ACC112 (cell line): ENCODE measurements around the gene CCDC194.

Experiments used
- H2AFZ ChIP-seq: fragments of 200-600 bp; sonication (generic); one replicate; pipeline ENCODE4 v1.6.0; 2017; ENCODE audit warnings: antibody characterized with exemption, low read length; ENCODE audit not compliant: unreplicated experiment
- H3K27ac ChIP-seq: fragments of 200-600 bp; sonication (generic); 2 replicates; pipeline ENCODE4 v1.5.1; 2014; ENCODE audit warnings: low read depth, mild to moderate bottlenecking, antibody characterized with exemption, low read length, moderate library complexity
- H3K27me3 ChIP-seq: fragments of 200-600 bp; sonication (generic); 2 replicates; pipeline ENCODE4 v1.6.1; 2014; ENCODE audit warnings: mild to moderate bottlenecking, antibody characterized with exemption, low read length, moderate library complexity, mixed read lengths; ENCODE audit not compliant: insufficient read depth
- H3K36me3 ChIP-seq: fragments of 200-600 bp; sonication (generic); 2 replicates; pipeline ENCODE4 v1.6.1; 2016; ENCODE audit warnings: mild to moderate bottlenecking, antibody characterized with exemption, low read length, moderate library complexity, mixed read lengths; ENCODE audit not compliant: insufficient read depth
- H3K4me1 ChIP-seq: fragments of 200-600 bp; sonication (generic); one replicate; pipeline ENCODE4 v1.6.1; 2016; ENCODE audit warnings: low read length, mixed read lengths; ENCODE audit not compliant: insufficient read depth, unreplicated experiment, control insufficient read depth
- H3K4me3 ChIP-seq: fragments of 200-600 bp; sonication (generic); 2 replicates; pipeline ENCODE4 v1.5.1; 2014; ENCODE audit warnings: mild to moderate bottlenecking, low read depth, low read length
- H3K79me2 ChIP-seq: fragments of 200-600 bp; sonication (generic); one replicate; pipeline ENCODE4 v1.6.0; 2016; ENCODE audit warnings: low read length; ENCODE audit not compliant: control insufficient read depth, unreplicated experiment, insufficient read depth

CCDC194 gene

GRCh38 chr19:17420475-17420924 is 26.5 kb upstream of the CCDC194 start:
- Histone ChIP-seq H3K79me2 (no peaks in the 10 kb centered on the region), H2AFZ (peak overlapping the region; percentile 47), H3K4me3 (peak overlapping the region; percentile 93), H3K4me1 (peaks cover 5% of the 10 kb centered on the region), H3K27me3 (no peaks in the 10 kb centered on the region), H3K36me3 (no peaks in the 10 kb centered on the region), H3K27ac (no peak overlapping the region)

GRCh38 chr19:17419621-17420474 is 25.9 kb upstream of the CCDC194 start, which contains the start of gene MVB12A:
Gene MVB12A, plus strand, starts transcription at chr19:17420047. Its CDS starts 89 bp downstream, at chr19:17420136.
- Histone ChIP-seq H3K36me3 (no peaks in the 10 kb centered on the region), H3K27ac (peak within 1 kb of the TSS; percentile 75), H3K4me3 (peak within 1 kb of the TSS; percentile 93), H3K27me3 (no peaks in the 10 kb centered on the region), H3K4me1 (peaks cover 5% of the 10 kb centered on the region), H2AFZ (peak within 1 kb of the TSS; percentile 87), H3K79me2 (no peaks in the 10 kb centered on the region)

- H3K27ac ChIP-seq: peak overlapping the region; percentile 75
- peak overlapping the region; percentile 87 for H2AFZ ChIP-seq
- peak overlapping the region; percentile 93 for H3K4me3 ChIP-seq
- H3K4me1 ChIP-seq: peaks cover 5% of the 10 kb centered on the region
- no peaks in the 10 kb centered on the region for H3K27me3 ChIP-seq
- H3K79me2 ChIP-seq: no peaks in the 10 kb centered on the region
- H3K36me3 ChIP-seq: no peaks in the 10 kb centered on the region
These were observed 25.2 kb upstream of the CCDC194 start for GRCh38 chr19:17419154-17419620.

DNA sequence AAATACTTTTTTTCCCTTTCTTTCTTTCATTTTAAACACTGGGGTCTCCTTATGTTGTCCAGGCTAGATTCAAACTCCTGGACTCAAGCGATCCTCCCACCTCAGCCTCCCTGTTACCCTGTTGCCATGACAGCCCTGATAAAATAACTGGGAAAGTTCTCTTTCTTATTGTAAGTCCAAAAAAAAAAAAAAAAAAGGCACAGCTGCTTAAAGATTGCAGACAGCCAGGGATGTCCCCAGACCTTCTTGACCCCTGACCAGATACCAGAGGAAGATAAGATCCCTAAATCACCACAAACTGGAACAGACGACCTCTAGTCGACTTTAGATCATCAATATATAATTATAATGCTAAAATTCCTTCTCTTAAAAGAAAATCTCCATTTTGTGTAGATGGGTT is 24.7 kb upstream of the CCDC194 start:
- Histone ChIP-seq H3K4me1 (peaks cover 5% of the 10 kb centered on the region), H3K27ac (peak overlapping the region; percentile 75), H3K27me3 (no peaks in the 10 kb centered on the region), H3K4me3 (peak overlapping the region; percentile 93), H3K79me2 (no peaks in the 10 kb centered on the region), H2AFZ (peak overlapping the region; percentile 87), H3K36me3 (no peaks in the 10 kb centered on the region)

GRCh38 chr19:17415121-17415520 is 21.1 kb upstream of the CCDC194 start:
- H3K36me3 ChIP-seq: no peaks in the 10 kb centered on the region
- no peak overlapping the region for H2AFZ ChIP-seq
- no peaks in the 10 kb centered on the region for H3K79me2 ChIP-seq
- no peaks in the 10 kb centered on the region for H3K27me3 ChIP-seq
- H3K4me1 ChIP-seq: peaks cover 5% of the 10 kb centered on the region
- no peak overlapping the region for H3K27ac ChIP-seq
- H3K4me3 ChIP-seq: no peak overlapping the region

- Histone ChIP-seq H3K27me3 (no peaks in the 10 kb centered on the region), H3K27ac (no peak overlapping the region), H3K4me3 (no peak overlapping the region), H3K4me1 (peaks cover 5% of the 10 kb centered on the region), H3K79me2 (no peaks in the 10 kb centered on the region), H3K36me3 (no peaks in the 10 kb centered on the region), H2AFZ (no peak overlapping the region)
These were observed 20.1 kb upstream of the CCDC194 start for GRCh38 chr19:17414097-17414496.

GRCh38 chr19:17411801-17412200 is 17.8 kb upstream of the CCDC194 start:
- no peak overlapping the region for H3K4me3 ChIP-seq
- H3K27ac ChIP-seq: no peak overlapping the region
- H3K4me1 ChIP-seq: peaks cover 3% of the 10 kb centered on the region
- no peaks in the 10 kb centered on the region for H3K27me3 ChIP-seq
- H3K36me3 ChIP-seq: no peaks in the 10 kb centered on the region
- H3K79me2 ChIP-seq: peaks cover 3% of the 10 kb centered on the region
- H2AFZ ChIP-seq: no peak overlapping the region

DNA sequence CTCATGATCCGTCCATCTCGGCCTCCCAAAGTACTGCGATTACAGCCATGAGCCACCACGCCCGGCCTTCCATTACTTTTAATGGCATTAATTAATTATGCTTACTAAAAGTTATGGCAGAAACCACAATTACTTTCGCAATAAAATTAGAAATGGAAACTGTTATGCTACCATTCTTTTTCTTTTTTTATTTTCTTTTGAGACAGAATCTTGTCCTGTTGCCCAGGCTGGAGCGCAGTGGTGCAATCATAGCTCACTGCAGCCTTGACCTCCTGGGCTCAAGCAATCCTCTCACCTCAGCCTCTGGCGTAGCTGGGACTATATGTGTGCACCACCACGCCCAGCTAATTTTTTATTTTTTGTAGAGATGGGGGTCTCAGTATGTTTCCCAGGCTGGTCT is 16.0 kb upstream of the CCDC194 start:
- Histone ChIP-seq H3K4me3 (no peak overlapping the region), H2AFZ (no peak overlapping the region), H3K27me3 (no peaks in the 10 kb centered on the region), H3K27ac (no peak overlapping the region), H3K36me3 (no peaks in the 10 kb centered on the region), H3K79me2 (peaks cover 21% of the 10 kb centered on the region), H3K4me1 (peaks cover 15% of the 10 kb centered on the region)

- H3K27me3 ChIP-seq: no peaks in the 10 kb centered on the region
- H3K27ac ChIP-seq: peak overlapping the region; percentile 83; the same call in 1 of the 2 replicates
- peak overlapping the region; percentile 84 for H3K4me3 ChIP-seq
- H3K36me3 ChIP-seq: peaks cover 3% of the 10 kb centered on the region; the same call in 1 of the 2 replicates
- H3K79me2 ChIP-seq: peaks cover 36% of the 10 kb centered on the region
- H3K4me1 ChIP-seq: peaks cover 15% of the 10 kb centered on the region
- no peak overlapping the region for H2AFZ ChIP-seq
These were observed 12.8 kb upstream of the CCDC194 start for GRCh38 chr19:17406887-17407196.

GRCh38 chr19:17406046-17406886 is 12.3 kb upstream of the CCDC194 start:
- Histone ChIP-seq H3K4me3 (peak overlapping the region; percentile 84), H2AFZ (peak overlapping the region; percentile 60), H3K27me3 (no peaks in the 10 kb centered on the region), H3K79me2 (peaks cover 36% of the 10 kb centered on the region), H3K36me3 (peaks cover 3% of the 10 kb centered on the region; the same call in 1 of the 2 replicates), H3K4me1 (peaks cover 15% of the 10 kb centered on the region), H3K27ac (peak overlapping the region; percentile 83)
